ENCODE results near the gene JAM3.

The JAM3 gene

GRCh38 chr11:134143801-134144200 is 74.9 kb downstream of the JAM3 start:
- DNase-seq (ENCODE audit: low read depth in 3 of 3, low spot score in 1 of 3): no peak

- no peak for DNase-seq (ENCODE audit: low read depth in 3 of 3, low spot score in 1 of 3)
Observed at GRCh38 chr11:134144744-134145143, 75.9 kb downstream of the JAM3 start.

GRCh38 chr11:134145715-134146114 is 76.8 kb downstream of the JAM3 start:
- DNase-seq (ENCODE audit: low read depth in 3 of 3, low spot score in 1 of 3): no peak

- DNase-seq (ENCODE audit: low read depth in 3 of 3, low spot score in 1 of 3): no peak
Observed at GRCh38 chr11:134146598-134146997, 77.7 kb downstream of the JAM3 start.

DNA sequence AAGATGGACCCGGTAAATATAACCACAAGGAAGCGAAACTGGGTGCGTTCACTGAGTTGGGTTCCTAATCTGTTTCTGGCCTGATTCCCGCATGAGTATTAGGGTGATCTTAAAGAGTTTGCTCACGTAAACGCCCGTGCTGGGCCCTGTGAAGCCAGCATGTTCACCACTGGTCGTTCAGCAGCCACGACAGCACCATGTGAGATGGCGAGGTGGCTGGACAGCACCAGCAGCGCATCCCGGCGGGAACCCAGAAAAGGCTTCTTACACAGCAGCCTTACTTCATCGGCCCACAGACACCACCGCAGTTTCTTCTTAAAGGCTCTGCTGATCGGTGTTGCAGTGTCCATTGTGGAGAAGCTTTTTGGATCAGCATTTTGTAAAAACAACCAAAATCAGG is 80.5 kb downstream of the JAM3 start:
- DNase-seq (ENCODE audit: low read depth in 3 of 3, low spot score in 1 of 3): no peak

DNA sequence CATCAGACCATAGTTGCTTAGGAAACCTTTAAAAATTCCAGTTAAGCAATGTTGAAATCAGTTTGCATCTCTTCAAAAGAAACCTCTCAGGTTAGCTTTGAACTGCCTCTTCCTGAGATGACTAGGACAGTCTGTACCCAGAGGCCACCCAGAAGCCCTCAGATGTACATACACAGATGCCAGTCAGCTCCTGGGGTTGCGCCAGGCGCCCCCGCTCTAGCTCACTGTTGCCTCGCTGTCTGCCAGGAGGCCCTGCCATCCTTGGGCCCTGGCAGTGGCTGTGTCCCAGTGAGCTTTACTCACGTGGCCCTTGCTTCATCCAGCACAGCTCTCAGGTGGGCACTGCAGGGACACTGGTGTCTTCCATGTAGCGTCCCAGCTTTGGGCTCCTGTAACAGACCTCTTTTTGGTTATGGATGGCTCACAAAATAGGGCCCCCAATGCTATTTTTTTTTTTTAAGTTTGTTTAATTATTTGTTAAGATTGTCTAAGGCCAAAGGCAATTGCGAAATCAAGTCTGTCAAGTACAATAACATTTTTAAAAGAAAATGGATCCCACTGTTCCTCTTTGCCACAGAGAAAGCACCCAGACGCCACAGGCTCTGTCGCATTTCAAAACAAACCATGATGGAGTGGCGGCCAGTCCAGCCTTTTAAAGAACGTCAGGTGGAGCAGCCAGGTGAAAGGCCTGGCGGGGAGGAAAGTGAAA is 81.5 kb downstream of the JAM3 start:
- no peak for DNase-seq (ENCODE audit: low read depth in 3 of 3, low spot score in 1 of 3)

DNA sequence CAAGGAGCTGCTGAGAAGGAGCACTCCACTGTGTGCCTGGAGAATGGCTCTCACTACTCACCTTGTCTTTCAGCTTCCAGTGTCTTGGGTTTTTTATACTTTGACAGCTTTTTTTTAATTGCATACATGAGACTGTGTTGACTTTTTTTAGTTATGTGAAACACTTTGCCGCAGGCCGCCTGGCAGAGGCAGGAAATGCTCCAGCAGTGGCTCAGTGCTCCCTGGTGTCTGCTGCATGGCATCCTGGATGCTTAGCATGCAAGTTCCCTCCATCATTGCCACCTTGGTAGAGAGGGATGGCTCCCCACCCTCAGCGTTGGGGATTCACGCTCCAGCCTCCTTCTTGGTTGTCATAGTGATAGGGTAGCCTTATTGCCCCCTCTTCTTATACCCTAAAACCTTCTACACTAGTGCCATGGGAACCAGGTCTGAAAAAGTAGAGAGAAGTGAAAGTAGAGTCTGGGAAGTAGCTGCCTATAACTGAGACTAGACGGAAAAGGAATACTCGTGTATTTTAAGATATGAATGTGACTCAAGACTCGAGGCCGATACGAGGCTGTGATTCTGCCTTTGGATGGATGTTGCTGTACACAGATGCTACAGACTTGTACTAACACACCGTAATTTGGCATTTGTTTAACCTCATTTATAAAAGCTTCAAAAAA is 82.3 kb downstream of the JAM3 start:
- no peak for DNase-seq (ENCODE audit: low read depth in 3 of 3, low spot score in 1 of 3)

- no peak for DNase-seq (ENCODE audit: low read depth in 3 of 3, low spot score in 1 of 3)
Observed at GRCh38 chr11:134152696-134153095, 83.8 kb downstream of the JAM3 start.

GRCh38 chr11:134153147-134153905 is 84.5 kb downstream of the JAM3 start:
- DNase-seq (ENCODE audit: low read depth in 3 of 3, low spot score in 1 of 3): no peak

DNA sequence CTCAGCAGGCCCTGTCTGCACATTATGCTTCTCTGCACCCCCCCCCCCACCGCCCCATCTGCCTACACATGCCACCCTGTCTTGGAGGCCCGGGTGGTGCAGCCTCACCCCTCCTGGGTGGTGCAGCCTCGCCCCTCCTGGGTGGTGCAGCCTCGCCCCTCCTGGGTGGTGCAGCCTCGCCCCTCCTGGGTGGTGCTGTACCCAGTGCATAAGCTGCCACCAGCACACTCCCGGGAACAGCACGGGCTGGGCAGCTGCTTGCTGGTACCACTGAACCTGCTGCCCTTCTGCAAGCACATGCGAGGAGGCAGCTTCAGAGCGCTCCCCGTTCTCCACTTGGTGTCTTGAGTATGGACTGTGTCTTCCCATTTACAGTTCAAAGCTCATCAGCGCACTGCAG is 85.6 kb downstream of the JAM3 start:
- no peak for DNase-seq (ENCODE audit: low read depth in 3 of 3, low spot score in 1 of 3)

- no peak for DNase-seq (ENCODE audit: low read depth in 3 of 3, low spot score in 1 of 3)
Observed at GRCh38 chr11:134155456-134155855, 86.6 kb downstream of the JAM3 start.

DNA sequence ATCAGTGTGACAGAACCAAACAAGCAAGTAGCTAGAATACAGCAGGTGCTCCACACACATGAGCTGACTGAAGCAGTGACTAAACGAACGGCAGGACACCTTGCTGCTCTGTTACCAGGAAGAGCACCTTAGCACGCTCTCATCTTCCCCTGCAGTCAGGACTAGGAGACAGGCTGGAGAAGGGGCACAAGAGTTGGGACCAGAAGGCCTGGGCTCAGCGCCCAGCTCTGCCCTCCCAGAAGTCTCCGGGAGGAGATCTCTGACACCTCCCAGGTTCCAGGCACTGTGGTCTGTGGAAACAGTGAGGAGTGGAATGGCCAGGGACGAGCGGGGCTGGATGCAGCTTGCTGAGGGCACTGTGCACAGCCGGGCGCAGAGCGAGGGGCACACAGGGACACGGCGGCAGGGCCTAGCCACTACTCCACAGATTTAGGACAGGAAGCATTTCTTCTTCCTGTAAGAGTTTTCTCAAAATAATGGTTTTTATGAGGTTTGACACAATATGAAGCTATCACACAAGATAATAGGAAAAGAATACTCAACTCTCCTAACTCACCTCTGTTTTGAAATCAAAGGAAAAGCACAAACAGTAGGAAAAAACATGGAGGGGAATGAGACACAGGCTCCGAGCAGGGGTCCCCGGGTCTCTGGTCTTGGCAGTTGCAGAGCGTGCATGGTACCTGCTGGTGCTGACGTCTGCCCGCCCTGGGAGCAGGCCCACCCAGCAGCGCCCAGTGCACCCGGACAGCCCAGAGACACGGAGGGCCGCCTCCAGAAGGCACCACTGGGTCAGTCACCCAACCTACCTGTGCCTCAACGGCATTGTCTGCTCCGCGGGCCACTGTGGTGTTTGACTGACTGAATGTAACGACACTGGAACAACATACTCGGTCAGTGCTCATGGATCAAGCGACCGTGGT is 87.3 kb downstream of the JAM3 start:
- no peak for DNase-seq (ENCODE audit: low read depth in 3 of 3, low spot score in 1 of 3)

GRCh38 chr11:134157451-134157850 is 88.6 kb downstream of the JAM3 start:
- DNase-seq (ENCODE audit: low read depth in 3 of 3, low spot score in 1 of 3): no peak

DNA sequence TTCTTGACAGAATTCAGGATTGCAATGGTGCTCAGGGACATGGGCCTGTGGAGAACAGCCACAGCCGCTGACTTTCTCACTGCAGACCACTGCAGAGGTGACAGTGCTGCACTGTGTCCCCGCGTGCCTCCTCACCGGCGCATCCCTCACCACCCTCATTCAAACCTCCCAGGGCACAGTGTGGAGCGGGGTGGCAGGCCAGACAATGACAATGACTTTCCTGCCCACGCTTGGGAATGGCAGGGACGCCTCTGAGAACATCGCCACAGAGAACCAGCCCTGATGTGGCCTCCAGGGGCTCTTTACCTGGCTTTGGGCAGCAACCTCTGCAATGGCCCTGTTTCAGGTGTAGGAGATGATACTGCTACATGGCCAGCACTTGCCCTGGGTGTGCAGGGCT is 89.2 kb downstream of the JAM3 start:
- no peak for DNase-seq (ENCODE audit: low read depth in 3 of 3, low spot score in 1 of 3)

DNA sequence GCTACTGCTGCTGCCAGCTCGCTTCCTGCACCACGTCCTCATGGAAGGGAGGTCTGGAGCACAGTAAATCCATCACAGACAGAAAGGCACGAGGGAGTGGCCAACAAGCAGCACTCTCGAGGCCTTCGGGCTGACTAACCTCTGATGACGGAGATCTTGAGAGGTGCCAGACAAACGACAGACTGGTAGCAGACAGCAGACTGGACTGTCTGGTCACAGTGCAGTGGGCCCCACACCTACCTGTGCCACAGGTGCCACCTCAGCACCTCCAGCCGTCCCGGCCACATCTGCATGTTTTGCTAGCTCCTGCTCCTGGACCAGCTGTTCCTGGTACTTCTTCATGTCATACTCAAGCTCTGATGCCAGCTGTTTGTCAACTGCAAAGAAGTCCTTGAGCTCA is 90.8 kb downstream of the JAM3 start:
- no peak for DNase-seq (ENCODE audit: low read depth in 3 of 3, low spot score in 1 of 3)

- no peak for DNase-seq (ENCODE audit: low read depth in 3 of 3, low spot score in 1 of 3)
Observed at GRCh38 chr11:134164490-134165370, 95.9 kb downstream of the JAM3 start.

- no peak for DNase-seq (ENCODE audit: low read depth in 3 of 3, low spot score in 1 of 3)
Observed at GRCh38 chr11:134170177-134170918, 101.5 kb downstream of the JAM3 start.

DNA sequence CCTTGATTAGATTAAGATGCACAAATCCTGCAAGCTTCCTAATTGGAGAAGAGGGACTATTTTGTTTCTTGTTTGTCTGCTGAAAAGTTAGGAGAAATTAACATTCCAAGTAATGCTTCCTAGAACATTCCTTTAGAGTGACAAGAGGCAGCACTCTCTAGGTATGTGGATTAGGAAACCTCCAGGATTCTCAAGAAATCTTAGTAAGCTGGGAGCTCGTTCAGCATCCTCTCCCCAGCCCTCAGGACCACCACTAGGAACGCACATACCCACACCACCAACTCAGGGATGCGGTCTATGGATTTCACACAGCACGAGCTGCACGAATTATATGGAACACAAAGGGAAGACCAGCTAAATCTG is 102.0 kb downstream of the JAM3 start:
- no peak for DNase-seq (ENCODE audit: low read depth in 3 of 3, low spot score in 1 of 3)

DNA sequence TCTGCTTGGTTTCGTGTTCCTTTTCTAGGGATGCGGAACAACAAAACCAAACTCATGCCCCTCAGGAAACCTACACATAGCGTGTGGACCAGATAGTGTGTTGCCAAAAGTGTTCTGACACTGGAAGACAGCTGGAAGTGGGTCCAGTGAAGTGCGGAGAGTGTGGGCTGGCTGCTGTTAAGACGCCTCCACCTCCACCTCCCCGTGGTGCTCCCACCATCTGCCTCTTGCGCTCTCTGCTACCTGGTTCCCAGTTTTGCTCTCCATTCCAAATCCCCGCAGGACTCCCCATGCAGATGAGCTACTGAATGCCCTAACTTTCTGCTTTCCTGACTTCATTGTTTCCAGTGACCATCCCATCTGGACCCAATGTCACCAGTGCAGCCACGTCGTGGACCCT is 103.1 kb downstream of the JAM3 start:
- DNase-seq (ENCODE audit: low read depth in 3 of 3, low spot score in 1 of 3): no peak

DNA sequence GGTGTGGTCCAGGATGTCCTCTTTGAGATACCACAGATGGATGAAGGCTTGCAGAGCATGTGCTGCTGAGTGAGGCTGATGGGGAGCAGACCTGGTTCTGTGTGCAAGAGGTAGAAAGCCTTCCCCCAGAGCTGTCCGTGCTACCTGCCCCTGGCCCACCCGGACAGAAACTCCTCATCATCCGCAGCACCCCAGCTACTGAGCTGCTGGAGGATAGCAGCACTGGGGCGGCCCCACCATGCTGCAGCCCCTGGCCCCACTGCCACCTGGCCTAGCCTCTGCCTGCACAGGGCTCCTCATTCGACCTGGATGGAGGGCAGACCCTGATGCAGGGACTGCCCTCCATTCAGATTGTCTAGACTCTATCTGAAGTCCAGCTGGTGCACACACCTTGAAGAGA is 104.4 kb downstream of the JAM3 start:
- no peak for DNase-seq (ENCODE audit: low read depth in 3 of 3, low spot score in 1 of 3)

Measured in stimulated activated CD4-positive, alpha-beta T cell treated with anti-CD3 and anti-CD28 coated beads, TNF-alpha, amount 100 ng/mL, for 1 hour (primary cell).